Measurements from ENCODE around the gene AGPS. TPM values are rescaled to one million over a fixed set of nuclear protein-coding genes. Genes with fewer than 3 reads are reported as not detected.
"Not testable (repeated sequence)": the region's sequence is repeated elsewhere in the genome, so short reads cannot be mapped to it uniquely, and the experiment has no call there.

AGPS gene
- total RNA-seq, 1 donor from 2014 or later = 54.4 TPM

GRCh38 chr2:177547772-177548171 lies 155.2 kb downstream of the AGPS start:
- Mint-ChIP-seq H3K36me3 (ENCODE audit: low read depth, unreplicated experiment) (peaks cover 20% of the 10 kb centered on the region), H3K4me1 (ENCODE audit: unreplicated experiment) (peaks cover 32% of the 10 kb centered on the region), H3K27me3 (ENCODE audit: unreplicated experiment) (peaks cover 9% of the 10 kb centered on the region), H3K9me3 (ENCODE audit: unreplicated experiment) (peaks cover 9% of the 10 kb centered on the region), H3K4me3 (ENCODE audit: unreplicated experiment) (no peak overlapping the region), H3K27ac (ENCODE audit: unreplicated experiment) (no peak overlapping the region)
- DNase-seq (ENCODE audit: low spot score) = no peak
- TF ChIP-seq, protein P1, sequence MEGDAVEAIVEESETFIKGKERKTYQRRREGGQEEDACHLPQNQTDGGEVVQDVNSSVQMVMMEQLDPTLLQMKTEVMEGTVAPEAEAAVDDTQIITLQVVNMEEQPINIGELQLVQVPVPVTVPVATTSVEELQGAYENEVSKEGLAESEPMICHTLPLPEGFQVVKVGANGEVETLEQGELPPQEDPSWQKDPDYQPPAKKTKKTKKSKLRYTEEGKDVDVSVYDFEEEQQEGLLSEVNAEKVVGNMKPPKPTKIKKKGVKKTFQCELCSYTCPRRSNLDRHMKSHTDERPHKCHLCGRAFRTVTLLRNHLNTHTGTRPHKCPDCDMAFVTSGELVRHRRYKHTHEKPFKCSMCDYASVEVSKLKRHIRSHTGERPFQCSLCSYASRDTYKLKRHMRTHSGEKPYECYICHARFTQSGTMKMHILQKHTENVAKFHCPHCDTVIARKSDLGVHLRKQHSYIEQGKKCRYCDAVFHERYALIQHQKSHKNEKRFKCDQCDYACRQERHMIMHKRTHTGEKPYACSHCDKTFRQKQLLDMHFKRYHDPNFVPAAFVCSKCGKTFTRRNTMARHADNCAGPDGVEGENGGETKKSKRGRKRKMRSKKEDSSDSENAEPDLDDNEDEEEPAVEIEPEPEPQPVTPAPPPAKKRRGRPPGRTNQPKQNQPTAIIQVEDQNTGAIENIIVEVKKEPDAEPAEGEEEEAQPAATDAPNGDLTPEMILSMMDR (IDR thresholded peaks at IDR 0.05; ENCODE audit: unreplicated experiment) = no peak

- peaks cover 33% of the 10 kb centered on the region for H3K4me1 Mint-ChIP-seq (ENCODE audit: unreplicated experiment)
- peak overlapping the region; percentile 24 for H3K27ac Mint-ChIP-seq (ENCODE audit: unreplicated experiment)
- H3K27me3 Mint-ChIP-seq (ENCODE audit: unreplicated experiment) = peaks cover 9% of the 10 kb centered on the region
- DNase-seq (ENCODE audit: low spot score) = no peak
- H3K4me3 Mint-ChIP-seq (ENCODE audit: unreplicated experiment) = no peak overlapping the region
- peaks cover 20% of the 10 kb centered on the region for H3K36me3 Mint-ChIP-seq (ENCODE audit: low read depth, unreplicated experiment)
- TF ChIP-seq, protein P1 (IDR thresholded peaks at IDR 0.05; ENCODE audit: unreplicated experiment) = no peak
- H3K9me3 Mint-ChIP-seq (ENCODE audit: unreplicated experiment) = peaks cover 9% of the 10 kb centered on the region
Measured at GRCh38 chr2:177548636-177549035, 156.1 kb downstream of the AGPS start.

DNA sequence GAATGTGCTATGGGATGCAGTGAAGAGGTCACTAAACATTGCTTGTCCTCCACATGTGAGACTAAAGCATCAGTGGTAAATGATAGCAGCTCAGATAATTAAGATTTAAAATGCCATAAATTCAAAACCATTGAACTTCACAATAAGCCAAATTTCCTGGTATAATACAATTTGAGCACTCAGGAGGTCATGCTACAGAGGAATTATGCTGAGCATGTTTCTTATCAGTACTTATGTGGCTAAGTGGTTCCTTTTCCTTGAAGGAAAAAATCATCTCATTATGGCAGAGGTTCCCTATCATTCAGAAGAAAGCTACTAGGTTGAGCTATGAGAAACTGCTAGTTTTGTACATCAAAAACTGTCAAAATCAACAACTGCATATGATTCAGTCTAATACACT lies 156.6 kb downstream of the AGPS start:
- no peak overlapping the region for H3K4me3 Mint-ChIP-seq (ENCODE audit: unreplicated experiment)
- TF ChIP-seq, protein P1 (IDR thresholded peaks at IDR 0.05; ENCODE audit: unreplicated experiment) = no peak
- DNase-seq (ENCODE audit: low spot score) = no peak
- peaks cover 35% of the 10 kb centered on the region for H3K4me1 Mint-ChIP-seq (ENCODE audit: unreplicated experiment)
- peaks cover 9% of the 10 kb centered on the region for H3K27me3 Mint-ChIP-seq (ENCODE audit: unreplicated experiment)
- peaks cover 20% of the 10 kb centered on the region for H3K36me3 Mint-ChIP-seq (ENCODE audit: low read depth, unreplicated experiment)
- H3K27ac Mint-ChIP-seq (ENCODE audit: unreplicated experiment) = peak overlapping the region; percentile 4
- peaks cover 9% of the 10 kb centered on the region for H3K9me3 Mint-ChIP-seq (ENCODE audit: unreplicated experiment)

DNA sequence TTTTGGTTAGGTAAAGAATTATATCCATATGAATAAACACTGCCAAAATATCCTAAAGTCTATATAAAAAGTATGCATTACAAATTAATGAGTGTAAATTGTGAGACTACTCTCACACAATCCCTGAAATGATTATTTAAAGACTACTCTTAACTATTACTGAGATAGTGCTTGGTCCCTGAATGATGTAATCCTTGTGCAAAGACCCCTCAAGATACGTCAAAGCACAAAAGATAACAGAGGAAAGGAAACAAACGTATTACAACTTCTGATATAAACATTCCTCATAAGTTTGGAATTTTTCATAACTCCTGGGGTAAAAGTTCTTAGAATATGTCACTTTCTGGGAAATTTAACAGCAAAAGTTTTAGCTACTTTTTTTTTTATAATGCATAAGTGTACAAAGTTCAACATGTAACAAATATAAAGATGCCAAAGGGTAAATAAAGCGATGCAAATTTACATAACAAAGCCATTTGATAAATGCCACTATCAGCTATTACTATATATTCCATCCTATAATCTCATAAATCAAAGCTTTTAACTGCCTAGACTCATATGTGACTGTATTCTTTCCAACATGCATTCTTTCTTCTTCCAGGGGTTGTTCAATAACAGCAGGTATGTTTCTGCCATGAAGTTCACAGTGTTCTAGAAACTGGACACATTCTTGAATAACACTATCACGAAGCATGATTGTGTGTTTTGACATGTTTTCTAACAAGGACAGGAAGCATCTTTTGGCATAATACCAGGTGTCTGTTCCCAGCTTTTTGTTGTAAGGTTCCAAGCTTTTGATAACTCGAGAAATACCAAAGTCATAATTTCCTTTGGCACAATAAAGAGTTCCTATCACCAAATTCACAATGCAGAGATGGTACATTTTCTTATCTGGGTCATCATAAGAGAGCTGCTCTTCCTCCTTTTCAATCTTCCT lies 158.0 kb downstream of the AGPS start:
- no peak for DNase-seq (ENCODE audit: low spot score)
- Mint-ChIP-seq H3K4me1 (ENCODE audit: unreplicated experiment) (peaks cover 35% of the 10 kb centered on the region), H3K36me3 (ENCODE audit: low read depth, unreplicated experiment) (peaks cover 9% of the 10 kb centered on the region), H3K4me3 (ENCODE audit: unreplicated experiment) (no peak overlapping the region), H3K9me3 (ENCODE audit: unreplicated experiment) (peaks cover 9% of the 10 kb centered on the region), H3K27ac (ENCODE audit: unreplicated experiment) (peak overlapping the region; percentile 10), H3K27me3 (ENCODE audit: unreplicated experiment) (peaks cover 9% of the 10 kb centered on the region)
- TF ChIP-seq, protein P1 (IDR thresholded peaks at IDR 0.05; ENCODE audit: unreplicated experiment) = no peak

DNA sequence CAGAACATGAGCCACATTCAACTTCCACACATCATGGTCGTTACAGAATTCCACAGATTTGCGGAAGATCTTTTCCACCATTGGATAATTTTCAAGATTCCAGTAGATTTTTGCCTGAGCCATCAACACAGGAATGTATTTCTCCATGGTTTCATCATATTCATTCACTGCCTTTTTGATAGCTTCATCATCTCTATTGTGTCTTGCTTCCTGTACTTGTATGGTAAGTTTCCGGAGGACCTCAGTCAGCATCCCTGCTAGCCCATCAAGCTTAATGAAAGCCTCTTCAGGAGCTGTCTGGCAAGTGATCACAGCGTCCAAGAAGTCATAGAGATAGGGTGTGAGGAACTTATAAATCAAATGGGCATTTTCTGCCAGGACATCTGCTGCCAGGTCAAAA lies 158.8 kb downstream of the AGPS start:
- not testable (repeated sequence) for H3K9me3 Mint-ChIP-seq (ENCODE audit: unreplicated experiment); DNase-seq (ENCODE audit: low spot score); H3K27me3 Mint-ChIP-seq (ENCODE audit: unreplicated experiment); H3K36me3 Mint-ChIP-seq (ENCODE audit: low read depth, unreplicated experiment)
- peaks cover 35% of the 10 kb centered on the region for H3K4me1 Mint-ChIP-seq (ENCODE audit: unreplicated experiment)
- peak overlapping the region; percentile 20 for H3K4me3 Mint-ChIP-seq (ENCODE audit: unreplicated experiment)
- H3K27ac Mint-ChIP-seq (ENCODE audit: unreplicated experiment) = peak overlapping the region; percentile 50

Measured in endothelial cell (in vitro differentiated cells).